Measurements from ENCODE around the gene LHX6. TPM values are rescaled to one million over a fixed set of nuclear protein-coding genes. Genes with fewer than 3 reads are reported as not detected.

Gene LHX6
- total RNA-seq, 1 experiment from 2014 or later: 11.1 TPM

GRCh38 chr9:122186301-122186700 is 42.5 kb downstream of the LHX6 start:
- intact Hi-C loops (cut with micrococcal nuclease): no loop called here
- CTCF ChIA-PET: no interaction called here
- no peak overlapping the region for H2AFZ ChIP-seq (ENCODE audit: low read length)

GRCh38 chr9:122184551-122184950 is 44.2 kb downstream of the LHX6 start:
- H3K9ac ChIP-seq (ENCODE audit: low read length): no peak overlapping the region
- H3K27me3 ChIP-seq (ENCODE audit: low read length): no peaks in the 10 kb centered on the region
- POLR2A ChIA-PET (ENCODE audit: unreplicated experiment): no interaction called here
- intact Hi-C loops (cut with micrococcal nuclease): no loop called here
- ATAC-seq (no peak), DNase-seq (no peak)
- no peaks in the 10 kb centered on the region for H4K20me1 ChIP-seq (ENCODE audit: low read length)
- no peaks in the 10 kb centered on the region for H3K79me2 ChIP-seq (ENCODE audit: low read length)
- no peak overlapping the region for H2AFZ ChIP-seq (ENCODE audit: low read length)
- CTCF ChIA-PET: no interaction called here
- H3K9me2 ChIP-seq (replicated peaks; ENCODE audit: low read length): no peaks in the 10 kb centered on the region
- no peak overlapping the region for H3K27ac ChIP-seq (ENCODE audit: low read length)
- H3K9me3 ChIP-seq (ENCODE audit: low read length): no peaks in the 10 kb centered on the region
- BruUV-seq (replicated peaks): no TSS peak
- H3K4me1 ChIP-seq (ENCODE audit: insufficient read depth, low read length): peaks cover 15% of the 10 kb centered on the region
- H3K4me3 ChIP-seq (ENCODE audit: low read length): no peak overlapping the region
- H3K4me2 ChIP-seq (ENCODE audit: low read length): no peak overlapping the region
- H3F3A ChIP-seq (ENCODE audit: low read length, unreplicated experiment): no peaks in the 10 kb centered on the region
- TF ChIP-seq CTCF (conservative IDR thresholded peaks at IDR 0.05; ENCODE audit: low read depth, low read length) (no peak), EZH2phosphoT487 (IDR thresholded peaks at IDR 0.05; ENCODE audit: borderline replicate concordance, low read length) (no peak), EZH2 (IDR thresholded peaks at IDR 0.05; ENCODE audit: low read length, unreplicated experiment) (no peak)
- no peaks in the 10 kb centered on the region for H3K36me3 ChIP-seq (ENCODE audit: low read depth, low read length)

More at GRCh38 chr9:122186301-122186700, 42.5 kb downstream of the LHX6 start:
- Histone ChIP-seq H3K9me3 (ENCODE audit: low read length) (no peaks in the 10 kb centered on the region), H3K9ac (ENCODE audit: low read length) (no peak overlapping the region), H3K4me1 (ENCODE audit: insufficient read depth, low read length) (peaks cover 15% of the 10 kb centered on the region), H3K79me2 (ENCODE audit: low read length) (no peaks in the 10 kb centered on the region), H4K20me1 (ENCODE audit: low read length) (no peaks in the 10 kb centered on the region), H3K27ac (ENCODE audit: low read length) (no peak overlapping the region), H3K27me3 (ENCODE audit: low read length) (no peaks in the 10 kb centered on the region), H3K9me2 (replicated peaks; ENCODE audit: low read length) (no peaks in the 10 kb centered on the region), H3K4me3 (ENCODE audit: low read length) (no peak overlapping the region), H3K4me2 (ENCODE audit: low read length) (no peak overlapping the region), H3K36me3 (ENCODE audit: low read depth, low read length) (no peaks in the 10 kb centered on the region), H3F3A (ENCODE audit: low read length, unreplicated experiment) (no peaks in the 10 kb centered on the region)
- POLR2A ChIA-PET (ENCODE audit: unreplicated experiment): no interaction called here
- TF ChIP-seq EZH2 (IDR thresholded peaks at IDR 0.05; ENCODE audit: low read length, unreplicated experiment) (no peak), CTCF (conservative IDR thresholded peaks at IDR 0.05; ENCODE audit: low read depth, low read length) (no peak), EZH2phosphoT487 (IDR thresholded peaks at IDR 0.05; ENCODE audit: borderline replicate concordance, low read length) (no peak)
- BruUV-seq (replicated peaks): no TSS peak
- ATAC-seq (no peak), DNase-seq (no peak)

- Histone ChIP-seq H2AFZ (ENCODE audit: low read length) (no peak overlapping the region), H3K9me2 (replicated peaks; ENCODE audit: low read length) (no peaks in the 10 kb centered on the region), H3F3A (ENCODE audit: low read length, unreplicated experiment) (no peaks in the 10 kb centered on the region), H4K20me1 (ENCODE audit: low read length) (no peaks in the 10 kb centered on the region), H3K36me3 (ENCODE audit: low read depth, low read length) (no peaks in the 10 kb centered on the region), H3K4me2 (ENCODE audit: low read length) (no peak overlapping the region), H3K4me3 (ENCODE audit: low read length) (no peak overlapping the region), H3K4me1 (ENCODE audit: insufficient read depth, low read length) (peaks cover 20% of the 10 kb centered on the region), H3K27ac (ENCODE audit: low read length) (no peak overlapping the region), H3K79me2 (ENCODE audit: low read length) (no peaks in the 10 kb centered on the region), H3K9me3 (ENCODE audit: low read length) (no peaks in the 10 kb centered on the region), H3K27me3 (ENCODE audit: low read length) (no peaks in the 10 kb centered on the region), H3K9ac (ENCODE audit: low read length) (no peak overlapping the region)
- TF ChIP-seq EZH2 (IDR thresholded peaks at IDR 0.05; ENCODE audit: low read length, unreplicated experiment): no peak
- no peak for TF ChIP-seq EZH2phosphoT487 (IDR thresholded peaks at IDR 0.05; ENCODE audit: borderline replicate concordance, low read length)
- no peak for TF ChIP-seq CTCF (conservative IDR thresholded peaks at IDR 0.05; ENCODE audit: low read depth, low read length)
- POLR2A ChIA-PET (ENCODE audit: unreplicated experiment): no interaction called here
- CTCF ChIA-PET: no interaction called here
- no TSS peak for BruUV-seq (replicated peaks)
- intact Hi-C loops (cut with micrococcal nuclease): no loop called here
- DNase-seq: no peak
- ATAC-seq: no peak
Observed at GRCh38 chr9:122183501-122183900, 45.3 kb downstream of the LHX6 start.
